B cell (primary cell): ENCODE data around the gene TMEM151A. TPM values are rescaled to one million over a fixed set of nuclear protein-coding genes. Genes with fewer than 3 reads are reported as not detected.

Experiments used
- ATAC-seq: fragments of 200-7000 bp; cut with Tn5 transposase; one replicate; pipeline ENCODE4 v1.10.0; 2021; ENCODE audit warnings: low read depth, mild to moderate bottlenecking, moderate number of reproducible peaks, moderate library complexity
- CTCF ChIA-PET: fragments of 350-600 bp; sonication (Branson Sonifier 250); formaldehyde crosslinking; loops from one replicate; lab custom pipeline; 2021; ENCODE audit warnings: antibody characterized with exemption, inconsistent platforms; lab: Charles Lee
- POLR2A ChIA-PET: fragments of 350-600 bp; sonication (Branson Sonifier 250); formaldehyde crosslinking; loops from one replicate; lab custom pipeline; 2021; ENCODE audit warnings: antibody characterized with exemption; lab: Charles Lee
- DNase-seq: peaks from one replicate; pipeline ENCODE4 v3.0.0; 2013
- H2AFZ ChIP-seq: 2 replicates; pipeline ENCODE4 v1.6.1; 2012; ENCODE audit warnings: mild to moderate bottlenecking, low read depth, low read length; ENCODE audit not compliant: insufficient read depth, poor library complexity, severe bottlenecking
- H3K27ac ChIP-seq, 2 donors: 1 replicate in 1 of 2; 2 replicates in 1 of 2; pipeline ENCODE4 v1.5.1; 2012 to 2013; ENCODE audit warnings: low read length in 2 of 2, mild to moderate bottlenecking in 2 of 2, moderate library complexity in 1 of 2
- H3K27me3 ChIP-seq, 4 experiments: fragments of 200-600 bp in 1 of 4; sonication (generic) in 1 of 4; replicated peaks in 1 of 4; 1 replicate in 2 of 4; 2 replicates in 2 of 4; pipeline versions ENCODE4 v1.6.1 to v1.7.0; 2013 to 2016; ENCODE audit warnings: low read length in 3 of 4, mild to moderate bottlenecking in 2 of 4, mixed read lengths in 1 of 4, moderate library complexity in 1 of 4; ENCODE audit not compliant: insufficient read depth in 4 of 4, control insufficient read depth in 3 of 4; ENCODE audit errors: control extremely low read depth in 1 of 4
- H3K36me3 ChIP-seq, 2 experiments: replicated peaks in 1 of 2; 1 replicate in 1 of 2; 2 replicates in 1 of 2; pipeline versions ENCODE4 v1.6.1 to v1.7.1; 2013; ENCODE audit warnings: low read length in 1 of 2; ENCODE audit not compliant: insufficient read depth in 2 of 2, control insufficient read depth in 1 of 2; ENCODE audit errors: control extremely low read depth in 1 of 2, extremely low read depth in 1 of 2
- H3K4me1 ChIP-seq, 2 donors: fragments of 200-600 bp in 1 of 2; sonication (generic) in 1 of 2; 1 replicate in 1 of 2; 2 replicates in 1 of 2; pipeline versions ENCODE4 v1.5.1 to v1.6.1; 2013 to 2017; ENCODE audit warnings: low read length in 2 of 2; ENCODE audit not compliant: control insufficient read depth in 2 of 2, insufficient read depth in 2 of 2
- H3K4me2 ChIP-seq: replicated peaks from 2 replicates; pipeline ENCODE3; 2012; ENCODE audit warnings: mild to moderate bottlenecking, low read depth, low read length; ENCODE audit not compliant: poor library complexity, severe bottlenecking
- H3K4me3 ChIP-seq, 5 experiments: fragments of 200-600 bp in 1 of 5; sonication (generic) in 1 of 5; 1 replicate in 3 of 5; 2 replicates in 2 of 5; pipeline versions ENCODE4 v1.5.1 to v1.7.0; 2011 to 2016; ENCODE audit warnings: low read length in 4 of 5, mild to moderate bottlenecking in 4 of 5, low read depth in 2 of 5, control low read depth in 1 of 5, moderate library complexity in 1 of 5; ENCODE audit not compliant: insufficient read depth in 1 of 5; ENCODE audit errors: control extremely low read depth in 1 of 5, extremely low read depth in 1 of 5
- H3K79me2 ChIP-seq: fragments of 200-600 bp; sonication (generic); one replicate; pipeline ENCODE4 v1.6.0; 2016; ENCODE audit warnings: low read length; ENCODE audit not compliant: control insufficient read depth, insufficient read depth
- H3K9ac ChIP-seq: fragments of 200-600 bp; sonication (generic); 2 replicates; pipeline ENCODE4 v1.6.1; 2017; ENCODE audit warnings: mild to moderate bottlenecking, low read length, moderate library complexity
- H3K9me3 ChIP-seq, 3 donors: one replicate each; pipeline versions ENCODE4 v1.6.1 to v1.7.1; 2013; ENCODE audit warnings: low read length in 2 of 3; ENCODE audit not compliant: control insufficient read depth in 2 of 3, insufficient read depth in 1 of 3; ENCODE audit errors: control extremely low read depth in 1 of 3
- H4K20me1 ChIP-seq: 2 replicates; pipeline ENCODE4 v1.6.0; 2012; ENCODE audit warnings: mild to moderate bottlenecking, low read length; ENCODE audit not compliant: insufficient read depth, control insufficient read depth, poor library complexity, severe bottlenecking
- H3K27ac Mint-ChIP-seq: one replicate; pipeline ENCODE4 v1.8.0; 2021; ENCODE audit warnings: mixed read lengths
- H3K27me3 Mint-ChIP-seq: one replicate; pipeline ENCODE4 v1.8.0; 2021; ENCODE audit warnings: mixed read lengths
- H3K4me1 Mint-ChIP-seq: one replicate; pipeline ENCODE4 v1.8.0; 2021; ENCODE audit warnings: mixed read lengths
- H3K4me3 Mint-ChIP-seq: one replicate; pipeline ENCODE4 v1.8.0; 2021; ENCODE audit warnings: mixed read lengths
- H3K9me3 Mint-ChIP-seq: one replicate; pipeline ENCODE4 v1.8.0; 2022; ENCODE audit warnings: mixed read lengths; ENCODE audit not compliant: insufficient read depth
- EZH2 ChIP-seq: IDR thresholded peaks from 2 replicates; pipeline ENCODE4 v1.6.1; 2012; ENCODE audit warnings: borderline replicate concordance, low read depth, mild to moderate bottlenecking, moderate library complexity, low read length; ENCODE audit not compliant: insufficient read depth, poor library complexity, severe bottlenecking
- WGBS: methylation state at CpG from one replicate; pipeline ENCODE4 v1.1.5; 2013; ENCODE audit warnings: missing lambda C conversion rate; ENCODE audit not compliant: insufficient coverage; 5-methylcytosine and 5-hydroxymethylcytosine counted together
- intact Hi-C: fragments of 100-400 bp; cut with micrococcal nuclease; formaldehyde crosslinking; loops from one replicate; pipeline ENCODE4 v1.10.0; 2022
- polyA plus RNA-seq: library from polyadenylated mRNA; depleted of rRNA; stranded (reverse); fragments of >200 nt; gene quantifications from 2 replicates; pipeline ENCODE4 v1.2.3, GENCODE V29; 2012
- total RNA-seq, 2 donors: library from RNA; stranded (reverse); fragments of 120-200 nt in 1 of 2; gene quantifications; 1 replicate in 1 of 2; 2 replicates in 1 of 2; pipeline versions ENCODE4 v1.2.3 to v1.2.4, GENCODE V29; 2013 to 2022
- TF ChIP-seq, protein P1 (sequence below): fragments of 200-600 bp; IDR thresholded peaks from one replicate; pipeline ENCODE4 v1.8.0; 2022; ENCODE audit warnings: antibody characterized with exemption, mild to moderate bottlenecking

TMEM151A gene
- total and polyA plus RNA-seq, 2 donors (not counting 1 experiment from before 2014, with no cell fraction given): 0.17 to 1.1 TPM

DNA sequence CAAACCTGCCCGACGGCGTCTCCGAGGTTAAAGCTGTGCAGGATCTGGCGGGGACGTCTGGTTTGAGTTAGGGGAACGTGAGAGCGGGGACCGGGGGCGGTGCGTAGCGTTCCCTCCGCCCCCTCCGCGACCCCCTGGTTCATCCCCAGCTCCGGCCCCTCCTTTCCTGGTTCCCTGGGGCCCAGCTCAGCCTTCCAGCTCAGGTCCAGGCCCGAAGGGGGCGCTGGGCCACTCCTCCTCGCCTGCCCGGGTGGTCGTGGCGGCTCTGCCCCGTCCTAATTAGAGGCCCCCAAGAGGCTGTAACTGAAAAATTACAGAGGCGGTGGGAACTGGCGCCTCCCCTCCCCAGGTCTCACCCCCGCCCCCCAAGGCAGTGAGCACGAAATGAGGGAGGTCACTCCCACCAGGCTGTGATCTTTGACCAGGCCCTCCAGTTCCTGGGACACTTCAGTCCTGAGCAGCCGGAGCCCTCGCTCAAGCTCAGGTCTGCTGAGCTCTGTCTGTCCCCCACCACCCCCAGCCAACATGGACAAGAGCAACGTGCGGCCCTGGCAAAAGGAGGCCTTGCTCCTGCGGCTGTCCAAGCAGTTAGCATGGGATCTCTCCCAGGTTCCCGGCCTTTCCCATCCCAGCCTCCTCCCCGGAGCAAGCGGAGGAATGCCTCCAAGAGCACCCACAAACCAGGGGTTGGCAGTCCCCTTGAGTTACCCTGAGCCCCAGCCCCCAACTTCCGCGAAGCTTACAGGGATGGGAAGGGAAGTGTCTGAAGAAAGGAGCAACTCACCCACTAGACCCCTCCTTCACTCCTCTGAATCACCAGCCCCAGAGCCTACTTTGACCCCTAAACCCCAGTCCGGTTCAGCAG is 21.9 kb downstream of the TMEM151A start:
- Histone ChIP-seq H3K27ac (peak overlapping the region; percentile 57 to 80), H3K27me3 (no peaks in the 10 kb centered on the region), H3K4me1 (peaks cover 26 to 36% of the 10 kb centered on the region in 2 donors), H3K4me2 (peak overlapping the region; percentile 89), H3K36me3 (no peaks in the 10 kb centered on the region), H3K9me3 (no peaks in the 10 kb centered on the region), H3K79me2 (no peaks in the 10 kb centered on the region), H3K4me3 (peak overlapping the region in 4 of 5 experiments; percentile 30 to 63 (median 53)), H2AFZ (peak overlapping the region; percentile 88), H4K20me1 (no peaks in the 10 kb centered on the region), H3K9ac (peak overlapping the region; percentile 62)
- Mint-ChIP-seq H3K27me3 (no peaks in the 10 kb centered on the region), H3K9me3 (no peaks in the 10 kb centered on the region), H3K27ac (peak overlapping the region; percentile 99), H3K4me1 (peaks cover 43% of the 10 kb centered on the region), H3K4me3 (peak overlapping the region; percentile 99)
- ChIA-PET CTCF (interaction anchor here (1.1 to 6.3 kb wide), 13 partner anchors 11 to 534 kb away, joined by 4 to 101 read pairs (median 20); partner anchors contain the start of genes B4GAT1, BRMS1, DPP3 and RIN1), POLR2A (interaction anchor here (0.5 to 2.0 kb wide), 11 partner anchors 17 to 925 kb away, joined by 3 to 12 read pairs (median 5); partner anchors contain the start of genes BRMS1, DPP3, MRPL11 and NPAS4)
- ATAC-seq (no peak), DNase-seq (no peak)
- TF ChIP-seq EZH2: no peak
- TF ChIP-seq, protein P1, sequence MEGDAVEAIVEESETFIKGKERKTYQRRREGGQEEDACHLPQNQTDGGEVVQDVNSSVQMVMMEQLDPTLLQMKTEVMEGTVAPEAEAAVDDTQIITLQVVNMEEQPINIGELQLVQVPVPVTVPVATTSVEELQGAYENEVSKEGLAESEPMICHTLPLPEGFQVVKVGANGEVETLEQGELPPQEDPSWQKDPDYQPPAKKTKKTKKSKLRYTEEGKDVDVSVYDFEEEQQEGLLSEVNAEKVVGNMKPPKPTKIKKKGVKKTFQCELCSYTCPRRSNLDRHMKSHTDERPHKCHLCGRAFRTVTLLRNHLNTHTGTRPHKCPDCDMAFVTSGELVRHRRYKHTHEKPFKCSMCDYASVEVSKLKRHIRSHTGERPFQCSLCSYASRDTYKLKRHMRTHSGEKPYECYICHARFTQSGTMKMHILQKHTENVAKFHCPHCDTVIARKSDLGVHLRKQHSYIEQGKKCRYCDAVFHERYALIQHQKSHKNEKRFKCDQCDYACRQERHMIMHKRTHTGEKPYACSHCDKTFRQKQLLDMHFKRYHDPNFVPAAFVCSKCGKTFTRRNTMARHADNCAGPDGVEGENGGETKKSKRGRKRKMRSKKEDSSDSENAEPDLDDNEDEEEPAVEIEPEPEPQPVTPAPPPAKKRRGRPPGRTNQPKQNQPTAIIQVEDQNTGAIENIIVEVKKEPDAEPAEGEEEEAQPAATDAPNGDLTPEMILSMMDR: no peak
- intact Hi-C loops: loop anchor here (2.0 kb wide), 1 partner anchor 365 kb away; no protein-coding TSS in a partner anchor
- WGBS: 74% methylated on average over 35 of the region's 38 CpGs

DNA sequence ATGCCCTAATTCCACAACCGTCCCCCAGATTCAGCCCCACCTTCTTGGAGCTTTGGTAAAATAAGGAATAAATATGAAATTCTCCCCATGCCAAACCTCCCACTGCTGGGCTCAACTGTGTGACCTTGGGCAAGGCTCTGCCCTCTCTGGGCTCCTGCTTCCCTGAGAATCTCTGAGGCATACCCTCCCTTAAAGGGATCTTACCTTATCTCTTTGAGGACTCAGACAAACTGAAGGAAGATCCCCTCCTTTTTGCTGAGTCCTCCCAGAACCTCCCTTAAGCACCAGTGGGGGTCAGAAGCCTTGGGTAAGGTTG is 22.4 kb downstream of the TMEM151A start:
- H3K27me3 Mint-ChIP-seq: no peaks in the 10 kb centered on the region
- no peaks in the 10 kb centered on the region for H3K79me2 ChIP-seq
- H3K9ac ChIP-seq: no peak overlapping the region
- ATAC-seq (no peak), DNase-seq (no peak)
- H3K4me1 Mint-ChIP-seq: peaks cover 48% of the 10 kb centered on the region
- no peak overlapping the region for H2AFZ ChIP-seq
- no peak overlapping the region for H3K4me3 ChIP-seq
- WGBS: no CpG with 5 or more reads among the region's 1 CpG
- no peaks in the 10 kb centered on the region for H3K9me3 Mint-ChIP-seq
- peak overlapping the region; percentile 53 for H3K27ac Mint-ChIP-seq
- H4K20me1 ChIP-seq: no peaks in the 10 kb centered on the region
- no peaks in the 10 kb centered on the region for H3K36me3 ChIP-seq
- H3K27me3 ChIP-seq: no peaks in the 10 kb centered on the region
- H3K4me3 Mint-ChIP-seq: peak overlapping the region; percentile 61
- no peak overlapping the region for H3K4me2 ChIP-seq
- POLR2A ChIA-PET: interaction anchor here (0.5 kb wide), 1 partner anchor 516 kb away, joined by 4 read pairs; no protein-coding TSS in a partner anchor
- CTCF ChIA-PET: interaction anchor here (4.9 to 6.3 kb wide), 2 partner anchors 16 to 72 kb away, joined by 63 to 101 read pairs; no protein-coding TSS in a partner anchor
- no peaks in the 10 kb centered on the region for H3K9me3 ChIP-seq
- TF ChIP-seq EZH2: no peak
- TF ChIP-seq, protein P1: no peak
- peak overlapping the region in 1 of 2 donors; percentile 80 for H3K27ac ChIP-seq
- intact Hi-C loops: no loop called here
- H3K4me1 ChIP-seq: peaks cover 32 to 42% of the 10 kb centered on the region in 2 donors
